ENCODE measurements around the gene PLCL2.

Gene PLCL2

DNA sequence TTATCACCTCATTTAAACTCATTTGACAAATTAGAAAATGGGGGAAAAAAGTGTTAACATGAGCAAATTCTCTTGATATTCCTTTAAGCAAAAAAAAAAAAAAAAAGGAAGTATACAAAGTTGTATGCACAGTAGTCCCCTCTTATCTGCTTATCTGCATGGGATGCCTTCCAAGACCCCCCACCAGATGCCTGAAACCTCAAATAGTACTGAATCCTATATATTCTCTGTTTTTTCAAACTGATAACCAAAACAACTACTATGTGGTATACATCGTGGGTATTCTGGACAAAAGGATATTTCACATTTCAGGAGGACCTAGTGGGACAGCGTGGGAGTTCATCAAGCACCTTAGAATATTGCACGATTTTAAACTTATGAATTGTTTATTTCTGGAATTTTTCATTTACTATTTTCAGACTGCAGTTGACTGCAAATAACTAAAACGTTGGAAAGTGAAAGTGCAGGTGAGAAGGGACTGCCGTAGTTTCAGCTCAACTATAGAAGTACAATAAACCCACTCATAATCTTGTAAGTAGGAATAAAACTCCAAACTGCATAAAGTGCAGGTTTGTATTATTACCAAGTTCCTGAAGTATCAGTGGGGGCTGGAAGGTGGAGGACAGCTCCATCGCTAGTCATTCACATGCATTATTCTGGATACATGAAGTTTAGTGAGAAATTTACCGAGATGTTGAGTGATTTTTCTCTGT lies 43.6 kb upstream of the PLCL2 start:
- Histone ChIP-seq H3K9ac (ENCODE audit: low read length) (peak overlapping the region; percentile 63; the same call in 1 of the 2 replicates), H3K27ac (ENCODE audit: low read length) (peak overlapping the region; percentile 84)

GRCh38 chr3:16841904-16842271 lies 42.9 kb upstream of the PLCL2 start:
- TF ChIP-seq CTCF (IDR thresholded peaks at IDR 0.05; ENCODE audit: low read length) (no peak), EZH2phosphoT487 (IDR thresholded peaks at IDR 0.05; ENCODE audit: low read length) (no peak), EZH2 (optimal IDR thresholded peaks at IDR 0.05; ENCODE audit: low read depth, low read length) (no peak)
- H3K4me2 ChIP-seq (ENCODE audit: low read depth, low read length) = peak overlapping the region; percentile 86
- no peaks in the 10 kb centered on the region for H3K9me2 ChIP-seq (replicated peaks; ENCODE audit: insufficient read depth, low read length)
- no peaks in the 10 kb centered on the region for H3K9me3 ChIP-seq (replicated peaks; ENCODE audit: insufficient read depth, low read length)
- peaks cover 55% of the 10 kb centered on the region for H3K4me1 ChIP-seq (ENCODE audit: low read length)
- H3K36me3 ChIP-seq (replicated peaks; ENCODE audit: insufficient read depth, low read length) = no peaks in the 10 kb centered on the region
- H4K20me1 ChIP-seq (ENCODE audit: insufficient read depth, low read length) = no peaks in the 10 kb centered on the region
- H3K27me3 ChIP-seq (replicated peaks; ENCODE audit: insufficient read depth, low read length) = no peaks in the 10 kb centered on the region
- peak overlapping the region; percentile 63; the same call in 1 of the 2 replicates for H3K9ac ChIP-seq (ENCODE audit: low read length)
- peak; percentile 83 for DNase-seq
- peak overlapping the region; percentile 59 for H3K4me3 ChIP-seq (ENCODE audit: low read length)
- H3K79me2 ChIP-seq (ENCODE audit: low read length) = no peaks in the 10 kb centered on the region
- peak overlapping the region; percentile 84 for H3K27ac ChIP-seq (ENCODE audit: low read length)
- H2AFZ ChIP-seq (ENCODE audit: low read length) = 0 out of 2 replicates have a peak overlapping the region, but pooled peaks have one; percentile 73
- peaks cover 50% of the 10 kb centered on the region for H3F3A ChIP-seq (ENCODE audit: insufficient read depth, low read length)

More for the DNA sequence above, 43.6 kb upstream of the PLCL2 start:
- Histone ChIP-seq H3K4me1 (ENCODE audit: low read length) (peaks cover 60% of the 10 kb centered on the region), H3K36me3 (replicated peaks; ENCODE audit: insufficient read depth, low read length) (no peaks in the 10 kb centered on the region), H3K79me2 (ENCODE audit: low read length) (no peaks in the 10 kb centered on the region), H3K4me2 (ENCODE audit: low read depth, low read length) (peak overlapping the region; percentile 86), H3K9me2 (replicated peaks; ENCODE audit: insufficient read depth, low read length) (no peaks in the 10 kb centered on the region), H3K27me3 (replicated peaks; ENCODE audit: insufficient read depth, low read length) (no peaks in the 10 kb centered on the region), H3K4me3 (ENCODE audit: low read length) (peak overlapping the region; percentile 59), H3F3A (ENCODE audit: insufficient read depth, low read length) (peaks cover 50% of the 10 kb centered on the region), H2AFZ (ENCODE audit: low read length) (0 out of 2 replicates have a peak overlapping the region, but pooled peaks have one; percentile 1), H4K20me1 (ENCODE audit: insufficient read depth, low read length) (no peaks in the 10 kb centered on the region), H3K9me3 (replicated peaks; ENCODE audit: insufficient read depth, low read length) (no peaks in the 10 kb centered on the region)
- peak; percentile 55 for DNase-seq
- no peak for TF ChIP-seq EZH2phosphoT487 (IDR thresholded peaks at IDR 0.05; ENCODE audit: low read length)
- TF ChIP-seq CTCF (IDR thresholded peaks at IDR 0.05; ENCODE audit: low read length) = no peak
- no peak for TF ChIP-seq EZH2 (optimal IDR thresholded peaks at IDR 0.05; ENCODE audit: low read depth, low read length)

DNA sequence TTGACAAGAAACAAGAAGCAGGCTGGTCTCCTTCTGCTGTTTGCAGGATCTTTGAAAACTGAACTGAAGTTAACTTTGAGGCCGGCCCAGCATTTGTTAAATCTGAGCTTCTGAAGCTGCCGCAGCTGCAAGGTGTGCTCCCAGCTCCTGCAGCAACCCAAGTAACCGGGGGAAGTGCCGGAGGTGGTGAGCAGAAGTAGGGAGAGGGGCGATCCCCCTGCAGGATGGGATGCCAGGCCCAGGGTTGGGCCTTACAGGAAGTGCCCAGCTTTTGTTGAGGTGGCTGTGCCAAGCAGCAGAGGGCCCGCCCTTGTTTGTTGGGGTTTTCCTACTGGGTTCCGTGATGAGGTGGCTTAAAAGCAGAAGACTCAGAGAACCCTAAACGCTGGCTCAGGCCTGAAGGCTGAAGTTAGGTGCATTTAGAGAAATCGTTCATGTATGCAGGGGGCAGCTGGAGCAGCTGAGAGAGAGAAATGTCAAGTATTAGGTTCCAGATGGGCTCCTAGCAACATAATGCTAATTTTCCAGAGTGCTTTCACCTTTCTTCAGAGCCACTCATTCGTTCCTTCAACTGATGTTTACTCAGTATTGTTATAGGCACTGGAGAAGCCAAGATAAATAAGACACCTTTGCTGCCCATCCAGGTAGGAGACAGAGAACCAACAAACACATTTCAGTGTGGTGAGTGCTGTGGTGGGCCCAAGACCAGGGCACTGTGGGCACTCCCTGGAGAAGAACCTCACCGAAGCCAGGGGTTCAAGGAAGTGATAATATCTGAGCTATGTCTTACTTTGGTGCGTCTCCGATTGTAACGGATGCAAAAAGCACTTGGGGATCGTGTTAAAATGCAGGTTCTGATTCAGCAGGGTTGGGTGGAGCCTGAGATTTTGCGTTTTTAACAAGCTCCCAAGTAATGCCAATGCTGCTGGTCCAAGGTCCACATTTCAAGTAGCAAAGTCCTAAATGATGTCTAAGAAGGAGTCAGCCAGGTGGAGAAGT lies 42.2 kb upstream of the PLCL2 start:
- Histone ChIP-seq H3K27ac (ENCODE audit: low read length) (peak overlapping the region; percentile 84), H3K9me2 (replicated peaks; ENCODE audit: insufficient read depth, low read length) (no peaks in the 10 kb centered on the region), H3K27me3 (replicated peaks; ENCODE audit: insufficient read depth, low read length) (no peaks in the 10 kb centered on the region), H3K4me2 (ENCODE audit: low read depth, low read length) (peak overlapping the region; percentile 86), H3K9me3 (replicated peaks; ENCODE audit: insufficient read depth, low read length) (no peaks in the 10 kb centered on the region), H3F3A (ENCODE audit: insufficient read depth, low read length) (peaks cover 46% of the 10 kb centered on the region), H3K36me3 (replicated peaks; ENCODE audit: insufficient read depth, low read length) (no peaks in the 10 kb centered on the region), H3K9ac (ENCODE audit: low read length) (peak overlapping the region; percentile 63), H2AFZ (ENCODE audit: low read length) (peak overlapping the region; percentile 73), H3K79me2 (ENCODE audit: low read length) (no peaks in the 10 kb centered on the region), H4K20me1 (ENCODE audit: insufficient read depth, low read length) (no peaks in the 10 kb centered on the region), H3K4me1 (ENCODE audit: low read length) (peaks cover 48% of the 10 kb centered on the region), H3K4me3 (ENCODE audit: low read length) (peak overlapping the region; percentile 41)
- DNase-seq = peak; percentile 78
- TF ChIP-seq CTCF (IDR thresholded peaks at IDR 0.05; ENCODE audit: low read length) = no peak
- no peak for TF ChIP-seq EZH2 (optimal IDR thresholded peaks at IDR 0.05; ENCODE audit: low read depth, low read length)
- no peak for TF ChIP-seq EZH2phosphoT487 (IDR thresholded peaks at IDR 0.05; ENCODE audit: low read length)
